Measurements from ENCODE around the gene IFT80.

- TF ChIP-seq CTCF (IDR thresholded peaks at IDR 0.05) (no peak), POLR2A (IDR thresholded peaks at IDR 0.05) (no peak)
Measured at GRCh38 chr3:160232014-160232413, 167.0 kb downstream of the IFT80 start.

Data from Peyer's patch (tissue), 4 donors.